Neural progenitor cell (in vitro differentiated cells): ENCODE results near the gene GASK1A.

ENCODE experiments used
- EZH2phosphoT487 ChIP-seq: fragments of 200-600 bp; sonication (generic); IDR thresholded peaks from 2 replicates; pipeline ENCODE4 v1.6.1; 2017; ENCODE audit warnings: antibody characterized with exemption
- TF ChIP-seq, protein P1 (sequence below): fragments of 200-600 bp; sonication (generic); IDR thresholded peaks from 2 replicates; pipeline ENCODE4 v1.5.1; 2017; ENCODE audit warnings: antibody characterized with exemption, mild to moderate bottlenecking

DNA sequence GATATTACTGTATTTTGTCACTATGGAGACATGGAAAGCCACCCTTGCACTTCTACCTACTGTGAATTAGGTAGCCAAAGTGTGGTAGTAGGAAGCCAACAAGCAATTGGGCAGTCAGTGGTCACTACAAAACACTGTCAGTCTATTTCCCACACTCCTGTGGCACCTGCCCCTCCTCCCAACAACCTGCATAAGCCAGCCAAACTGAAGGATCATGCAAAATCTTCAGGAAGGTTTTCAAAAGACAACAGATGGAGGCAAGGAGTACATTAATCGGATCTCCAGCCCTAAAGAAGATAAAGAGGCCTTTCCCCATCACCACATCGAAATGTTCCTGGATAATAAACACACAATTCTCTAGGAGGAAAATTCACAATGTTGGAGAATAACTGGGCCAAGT lies 114.9 kb downstream of the GASK1A start:
- TF ChIP-seq, protein P1, sequence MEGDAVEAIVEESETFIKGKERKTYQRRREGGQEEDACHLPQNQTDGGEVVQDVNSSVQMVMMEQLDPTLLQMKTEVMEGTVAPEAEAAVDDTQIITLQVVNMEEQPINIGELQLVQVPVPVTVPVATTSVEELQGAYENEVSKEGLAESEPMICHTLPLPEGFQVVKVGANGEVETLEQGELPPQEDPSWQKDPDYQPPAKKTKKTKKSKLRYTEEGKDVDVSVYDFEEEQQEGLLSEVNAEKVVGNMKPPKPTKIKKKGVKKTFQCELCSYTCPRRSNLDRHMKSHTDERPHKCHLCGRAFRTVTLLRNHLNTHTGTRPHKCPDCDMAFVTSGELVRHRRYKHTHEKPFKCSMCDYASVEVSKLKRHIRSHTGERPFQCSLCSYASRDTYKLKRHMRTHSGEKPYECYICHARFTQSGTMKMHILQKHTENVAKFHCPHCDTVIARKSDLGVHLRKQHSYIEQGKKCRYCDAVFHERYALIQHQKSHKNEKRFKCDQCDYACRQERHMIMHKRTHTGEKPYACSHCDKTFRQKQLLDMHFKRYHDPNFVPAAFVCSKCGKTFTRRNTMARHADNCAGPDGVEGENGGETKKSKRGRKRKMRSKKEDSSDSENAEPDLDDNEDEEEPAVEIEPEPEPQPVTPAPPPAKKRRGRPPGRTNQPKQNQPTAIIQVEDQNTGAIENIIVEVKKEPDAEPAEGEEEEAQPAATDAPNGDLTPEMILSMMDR = no peak
- no peak for TF ChIP-seq EZH2phosphoT487
